Endothelial cell of umbilical vein (primary cell): Measurements from ENCODE around the gene ZC3H13. TPM values are rescaled to one million over a fixed set of nuclear protein-coding genes. Genes with fewer than 3 reads are reported as not detected.

Source experiments
- BruUV-seq: library from RNA; stranded (reverse); fragments of 400-500 nt; replicated peaks from 2 replicates; lab custom pipeline; 2021; lab: Mats Ljungman, UMichigan
- CTCF ChIA-PET: fragments of 300-600, 350-600 bp; sonication (Branson Sonifier 250); formaldehyde crosslinking; loops from one replicate; lab custom pipeline; 2021; ENCODE audit warnings: antibody characterized with exemption, inconsistent platforms; lab: Charles Lee
- POLR2A ChIA-PET: fragments of 300-600, 350-600 bp; sonication (Branson Sonifier 250); formaldehyde crosslinking; loops from one replicate; lab custom pipeline; 2021; ENCODE audit warnings: antibody characterized with exemption, inconsistent platforms; lab: Charles Lee
- DNase-seq: peaks from one replicate; pipeline ENCODE4 v3.0.0-alpha.2; 2011; ENCODE audit warnings: low read depth, low spot score
- FAIRE-seq: peaks from 2 replicates; lab custom pipeline; 2011; peaks lifted over from hg19 to GRCh38; lab: Jason Lieb, UNC
- H2AFZ ChIP-seq: 2 replicates; pipeline ENCODE4 v1.6.0; 2012; ENCODE audit warnings: low read depth, low read length, control low read depth, inconsistent platforms
- H3K27ac ChIP-seq: 2 replicates; pipeline ENCODE4 v1.5.1; 2011; ENCODE audit warnings: low read depth, mild to moderate bottlenecking, control low read depth, low read length, moderate library complexity; ENCODE audit not compliant: insufficient read depth
- H3K27me3 ChIP-seq, 2 experiments: 2 replicates each; pipeline versions ENCODE4 v1.6.0 to v1.6.1; 2011; ENCODE audit warnings: low read length in 2 of 2, mixed read lengths in 1 of 2; ENCODE audit not compliant: control insufficient read depth in 2 of 2, insufficient read depth in 2 of 2
- H3K36me3 ChIP-seq, 2 experiments: 2 replicates in 1 of 2; 3 replicates in 1 of 2; pipeline ENCODE4 v1.5.1; 2011; ENCODE audit warnings: low read length in 2 of 2, mild to moderate bottlenecking in 1 of 2, moderate library complexity in 1 of 2; ENCODE audit not compliant: control insufficient read depth in 2 of 2, insufficient read depth in 2 of 2; ENCODE audit errors: extremely low read depth in 1 of 2
- H3K4me1 ChIP-seq: 3 replicates; pipeline ENCODE4 v1.5.1; 2011; ENCODE audit warnings: mild to moderate bottlenecking, low read length; ENCODE audit not compliant: control insufficient read depth, insufficient read depth; ENCODE audit errors: extremely low read depth
- H3K4me2 ChIP-seq: 2 replicates; pipeline ENCODE4 v1.6.1; 2011; ENCODE audit warnings: low read length, control low read depth, mixed read lengths; ENCODE audit not compliant: insufficient read depth
- H3K4me3 ChIP-seq, 3 experiments: fragments of 200-600 bp in 1 of 3; sonication (generic), shearing (Covaris generic) in 1 of 3; replicated peaks in 1 of 3; 2 replicates each; pipeline ENCODE4 v1.5.1; 2011 to 2016; ENCODE audit warnings: control low read depth in 3 of 3, low read length in 3 of 3, mild to moderate bottlenecking in 2 of 3, inconsistent platforms in 1 of 3, low read depth in 1 of 3, moderate library complexity in 1 of 3; ENCODE audit not compliant: insufficient read depth in 1 of 3
- H3K79me2 ChIP-seq: 2 replicates; pipeline ENCODE4 v1.6.0; 2012; ENCODE audit warnings: low read length, inconsistent platforms; ENCODE audit not compliant: control insufficient read depth, insufficient read depth
- H3K9ac ChIP-seq: replicated peaks from 2 replicates; pipeline ENCODE3; 2011; ENCODE audit warnings: low read length, control low read depth; ENCODE audit not compliant: insufficient read depth; ENCODE audit errors: extremely low read depth
- H3K9me1 ChIP-seq: replicated peaks from 3 replicates; pipeline ENCODE4 v1.6.0; 2011; ENCODE audit warnings: mild to moderate bottlenecking, low read length; ENCODE audit not compliant: control insufficient read depth, insufficient read depth; ENCODE audit errors: extremely low read depth
- H3K9me3 ChIP-seq: replicated peaks from 2 replicates; pipeline ENCODE4 v1.5.1; 2012; ENCODE audit warnings: low read length, inconsistent platforms; ENCODE audit not compliant: control insufficient read depth, insufficient read depth
- H4K20me1 ChIP-seq: replicated peaks from 2 replicates; pipeline ENCODE3; 2011; ENCODE audit warnings: mild to moderate bottlenecking, low read length; ENCODE audit not compliant: control insufficient read depth, insufficient read depth; ENCODE audit errors: extremely low read depth
- CTCF ChIP-seq, 2 donors: IDR thresholded peaks; 1 replicate in 1 of 2; 2 replicates in 1 of 2; pipeline ENCODE4 v1.5.1; 2011; ENCODE audit warnings: low read length in 2 of 2, mild to moderate bottlenecking in 2 of 2, moderate library complexity in 2 of 2, control low read depth in 1 of 2, inconsistent platforms in 1 of 2, low read depth in 1 of 2; ENCODE audit not compliant: insufficient read depth in 1 of 2; ENCODE audit errors: extremely low read depth in 1 of 2
- EZH2 ChIP-seq: IDR thresholded peaks from 2 replicates; pipeline ENCODE4 v1.6.1; 2012; ENCODE audit warnings: borderline replicate concordance, low read depth, mild to moderate bottlenecking, moderate library complexity, low read length, inconsistent platforms; ENCODE audit not compliant: severe bottlenecking
- FOS ChIP-seq: IDR thresholded peaks from 2 replicates; pipeline ENCODE4 v1.6.1; 2011; ENCODE audit warnings: mild to moderate bottlenecking, low read length, moderate library complexity, borderline replicate concordance; ENCODE audit not compliant: insufficient read depth
- GATA2 ChIP-seq: IDR thresholded peaks from 2 replicates; pipeline ENCODE4 v1.7.0; 2011; ENCODE audit warnings: low read depth, mild to moderate bottlenecking, moderate library complexity, mixed read lengths, low read length; ENCODE audit not compliant: insufficient read length, insufficient read depth
- JUN ChIP-seq: IDR thresholded peaks from 2 replicates; pipeline ENCODE4 v1.6.1; 2011; ENCODE audit warnings: borderline replicate concordance, low read depth; ENCODE audit not compliant: insufficient read length, insufficient read depth
- MAX ChIP-seq: IDR thresholded peaks from 2 replicates; pipeline ENCODE4 v1.6.1; 2011; ENCODE audit not compliant: insufficient read depth, insufficient read length
- MYC ChIP-seq: IDR thresholded peaks from one replicate; pipeline ENCODE4 v1.6.1; 2011; ENCODE audit warnings: mild to moderate bottlenecking, low read depth, low read length
- POLR2A ChIP-seq: IDR thresholded peaks from 2 replicates; pipeline ENCODE4 v1.6.1; 2012; ENCODE audit warnings: low read depth, mild to moderate bottlenecking, control low read depth, low read length
- POLR2AphosphoS5 ChIP-seq: IDR thresholded peaks from 2 replicates; pipeline ENCODE4 v1.6.1; 2012; ENCODE audit warnings: low read depth, mild to moderate bottlenecking, control low read depth, low read length, moderate library complexity; ENCODE audit not compliant: insufficient read depth
- dilution Hi-C: fragments of 300-500 bp; cut with MboI; formaldehyde crosslinking; loops from one replicate; pipeline ENCODE4 v1.15.0; 2019; ENCODE audit warnings: low sequenced_read_pairs; ENCODE audit not compliant: extremely low pct_ligation_motif_present
- intact Hi-C: fragments of 100-400 bp; cut with micrococcal nuclease; formaldehyde crosslinking; loops from one replicate; pipeline ENCODE4 v1.10.0; 2022
- polyA plus RNA-seq, 4 experiments: library from polyadenylated mRNA; depleted of rRNA in 3 of 4; stranded (reverse) in 3 of 4; unstranded in 1 of 4; fragments of >200 nt; gene quantifications; 2 replicates each; pipeline versions ENCODE4 v1.2.1 to v1.2.3, GENCODE V29; 2011 to 2012; ENCODE audit warnings: missing spikeins in 1 of 4
- total RNA-seq: library from RNA; stranded (reverse); gene quantifications from 2 replicates; pipeline ENCODE4 v1.2.3, GENCODE V29; 2021

Gene ZC3H13
- total and polyA plus RNA-seq, 2 donors (not counting 3 experiments of a cell fraction or from before 2014, with no cell fraction given), result 3.8 to 36.6 TPM

- Histone ChIP-seq H3K4me1 (no peaks in the 10 kb centered on the region), H3K9ac (no peak overlapping the region), H3K4me3 (no peak overlapping the region), H3K27ac (no peak overlapping the region), H3K36me3 (no peaks in the 10 kb centered on the region), H3K27me3 (peaks cover 5 to 9% of the 10 kb centered on the region in 2 experiments), H3K9me1 (no peaks in the 10 kb centered on the region), H2AFZ (no peak overlapping the region), H3K9me3 (no peaks in the 10 kb centered on the region), H3K79me2 (no peaks in the 10 kb centered on the region), H3K4me2 (no peak overlapping the region), H4K20me1 (no peaks in the 10 kb centered on the region)
- ChIA-PET CTCF (interaction anchor here (1.6 kb wide), 1 partner anchor 26 kb away, joined by 4 read pairs; no protein-coding TSS in a partner anchor), POLR2A (no interaction called here)
- FAIRE-seq, result no peak
- intact Hi-C loops (no loop called here), dilution Hi-C loops (no loop called here)
- TF ChIP-seq POLR2AphosphoS5 (no peak), GATA2 (no peak), MYC (no peak), MAX (no peak), CTCF (IDR thresholded peaks at IDR 0.05; ENCODE audit: extremely low read depth in 1 of 2, insufficient read depth in 1 of 2, low read depth in 1 of 2, low read length in 2 of 2) (no peak), POLR2A (no peak), JUN (no peak), FOS (no peak), EZH2 (no peak)
- no TSS peak for BruUV-seq
- no peak for DNase-seq
Measured at GRCh38 chr13:46100191-46100815, 47.8 kb upstream of the ZC3H13 start.
